ENCODE results near the gene SUMO4.

The SUMO4 gene

GRCh38 chr6:149403534-149403933 lies 3.5 kb downstream of the SUMO4 start:
- TF ChIP-seq CSDC2 (CRISPR knock-in tag; IDR thresholded peaks at IDR 0.05): no peak
- no peak for ATAC-seq

DNA sequence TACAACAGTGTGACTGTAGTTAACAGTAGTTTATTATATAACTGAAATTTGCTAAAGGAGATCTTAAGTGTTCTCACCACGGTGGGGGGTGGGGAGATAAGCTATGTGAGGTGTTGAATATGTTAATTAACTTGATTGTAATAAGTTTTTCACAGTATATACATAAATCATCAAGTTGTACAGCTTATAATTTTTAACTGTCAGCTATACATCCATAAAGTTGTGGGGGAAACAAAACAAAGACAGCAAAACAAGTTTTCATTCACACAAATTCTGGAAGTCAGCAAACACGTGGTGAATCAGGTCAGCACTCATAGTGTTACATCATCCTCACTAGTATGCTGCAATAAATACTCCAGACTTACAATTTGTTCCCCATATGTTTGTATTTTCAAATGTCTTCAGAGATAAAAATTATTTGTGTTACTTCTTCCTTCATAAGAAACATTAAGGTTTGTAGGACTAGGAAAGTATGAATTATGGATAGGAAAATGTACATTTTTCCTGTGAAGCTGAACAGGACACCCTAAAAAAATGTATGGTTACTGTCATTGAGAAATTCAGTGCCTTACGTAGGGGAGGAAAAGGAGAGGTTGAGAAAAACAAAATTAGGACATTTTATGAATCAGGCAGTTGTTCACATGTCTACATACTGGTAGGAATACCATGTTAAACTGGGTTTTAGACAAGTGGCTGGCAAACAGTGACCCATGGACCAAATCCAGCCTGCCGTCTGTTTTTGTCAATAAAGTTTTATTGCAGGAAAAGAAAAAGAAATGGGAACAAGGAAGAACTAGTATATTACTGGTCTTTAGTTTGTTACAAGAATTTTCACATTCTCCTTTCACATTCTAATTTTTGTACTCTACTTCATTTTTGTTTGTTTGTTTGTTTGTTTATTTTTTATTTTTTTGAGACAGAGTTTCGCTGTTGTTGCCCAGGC lies 6.0 kb downstream of the SUMO4 start:
- no peak for TF ChIP-seq SNAI2 (CRISPR knock-in tag; IDR thresholded peaks at IDR 0.05)
- TF ChIP-seq PPARA (CRISPR knock-in tag; IDR thresholded peaks at IDR 0.05; ENCODE audit: borderline replicate concordance): no peak
- TF ChIP-seq TSHZ2 (CRISPR knock-in tag; IDR thresholded peaks at IDR 0.05): no peak
- no peak for TF ChIP-seq ZNF70 (CRISPR knock-in tag; IDR thresholded peaks at IDR 0.05)
- TF ChIP-seq ESRRG (CRISPR knock-in tag; IDR thresholded peaks at IDR 0.05): no peak
- no peak for TF ChIP-seq CREB5 (CRISPR knock-in tag; IDR thresholded peaks at IDR 0.05; ENCODE audit: low read depth)
- no peak for TF ChIP-seq ISL1 (CRISPR knock-in tag; IDR thresholded peaks at IDR 0.05)
- no peak for TF ChIP-seq ZC3H10 (CRISPR knock-in tag; IDR thresholded peaks at IDR 0.05)
- TF ChIP-seq, protein P1, sequence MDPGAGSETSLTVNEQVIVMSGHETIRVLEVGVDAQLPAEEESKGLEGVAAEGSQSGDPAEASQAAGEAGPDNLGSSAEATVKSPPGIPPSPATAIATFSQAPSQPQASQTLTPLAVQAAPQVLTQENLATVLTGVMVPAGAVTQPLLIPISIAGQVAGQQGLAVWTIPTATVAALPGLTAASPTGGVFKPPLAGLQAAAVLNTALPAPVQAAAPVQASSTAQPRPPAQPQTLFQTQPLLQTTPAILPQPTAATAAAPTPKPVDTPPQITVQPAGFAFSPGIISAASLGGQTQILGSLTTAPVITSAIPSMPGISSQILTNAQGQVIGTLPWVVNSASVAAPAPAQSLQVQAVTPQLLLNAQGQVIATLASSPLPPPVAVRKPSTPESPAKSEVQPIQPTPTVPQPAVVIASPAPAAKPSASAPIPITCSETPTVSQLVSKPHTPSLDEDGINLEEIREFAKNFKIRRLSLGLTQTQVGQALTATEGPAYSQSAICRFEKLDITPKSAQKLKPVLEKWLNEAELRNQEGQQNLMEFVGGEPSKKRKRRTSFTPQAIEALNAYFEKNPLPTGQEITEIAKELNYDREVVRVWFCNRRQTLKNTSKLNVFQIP (CRISPR knock-in tag; IDR thresholded peaks at IDR 0.05; ENCODE audit: borderline replicate concordance, low read depth): no peak
- no peak for TF ChIP-seq TOX (CRISPR knock-in tag; IDR thresholded peaks at IDR 0.05; ENCODE audit: borderline replicate concordance)
- no peak for TF ChIP-seq RARB (CRISPR knock-in tag; IDR thresholded peaks at IDR 0.05)
- TF ChIP-seq TCF4 (CRISPR knock-in tag; IDR thresholded peaks at IDR 0.05; ENCODE audit: borderline replicate concordance): no peak
- TF ChIP-seq BACH2 (CRISPR knock-in tag; IDR thresholded peaks at IDR 0.05; ENCODE audit: borderline replicate concordance): no peak
- no peak for TF ChIP-seq ZNF8 (CRISPR knock-in tag; IDR thresholded peaks at IDR 0.05)
- no peak for TF ChIP-seq ZFP3 (CRISPR knock-in tag; IDR thresholded peaks at IDR 0.05)
- TF ChIP-seq CSRNP3 (CRISPR knock-in tag; IDR thresholded peaks at IDR 0.05): no peak
- TF ChIP-seq GLIS3 (CRISPR knock-in tag; IDR thresholded peaks at IDR 0.05): no peak
- TF ChIP-seq ARNTL (CRISPR knock-in tag; IDR thresholded peaks at IDR 0.05; ENCODE audit: borderline replicate concordance, low read depth): no peak
- no peak for ATAC-seq

DNA sequence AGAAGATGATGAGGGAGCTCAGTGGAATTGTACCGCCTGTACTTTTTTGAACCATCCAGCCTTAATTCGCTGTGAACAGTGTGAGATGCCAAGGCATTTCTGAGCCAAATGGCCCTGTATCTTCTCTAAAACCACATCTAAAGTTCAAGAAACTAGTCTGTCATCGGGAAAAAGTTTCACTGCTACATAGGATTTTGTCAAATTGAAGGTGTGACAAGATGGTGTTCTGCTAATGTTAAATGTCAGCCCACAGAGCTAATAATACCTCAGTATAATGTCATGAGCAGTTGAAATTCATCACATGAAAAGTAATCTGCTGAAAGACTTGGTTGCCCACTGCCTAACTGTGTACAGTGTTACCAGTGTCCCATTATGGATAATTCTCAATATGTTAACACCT lies 9.6 kb downstream of the SUMO4 start:
- no peak for ATAC-seq
- TF ChIP-seq ARNTL (CRISPR knock-in tag; IDR thresholded peaks at IDR 0.05; ENCODE audit: borderline replicate concordance, low read depth): no peak
- TF ChIP-seq GLIS3 (CRISPR knock-in tag; IDR thresholded peaks at IDR 0.05): no peak
- TF ChIP-seq ISL1 (CRISPR knock-in tag; IDR thresholded peaks at IDR 0.05): no peak
- TF ChIP-seq CREB5 (CRISPR knock-in tag; IDR thresholded peaks at IDR 0.05; ENCODE audit: low read depth): no peak
- no peak for TF ChIP-seq PATZ1 (CRISPR knock-in tag; IDR thresholded peaks at IDR 0.05; ENCODE audit: borderline replicate concordance)
- TF ChIP-seq ZFP30 (CRISPR knock-in tag; IDR thresholded peaks at IDR 0.05): no peak

All from SK-N-SH treated with all-trans-retinoic acid at 6 μM for 48 hours (cell line).